Erythroblast (primary cell): Measurements from ENCODE around the gene CHD1L.

Experiments used
- GATA1 ChIP-seq: IDR thresholded peaks from 2 replicates; pipeline ENCODE4 v1.6.1; 2011; ENCODE audit warnings: low read depth, mild to moderate bottlenecking, control low read depth, low read length, moderate library complexity
- POLR2A ChIP-seq: IDR thresholded peaks from 2 replicates; pipeline ENCODE4 v1.6.1; 2011; ENCODE audit warnings: mild to moderate bottlenecking, low read length

GRCh38 chr1:147245129-147245528, 2.6 kb downstream of the CHD1L start:
- TF ChIP-seq POLR2A (no peak), GATA1 (no peak)
